Adrenal gland (tissue), 5 donors: ENCODE data around the gene MS4A6E.

ENCODE experiments used
- CTCF ChIP-seq, 6 experiments: fragments of 450-650 bp in 4 of 6; fragments of 200-600 bp in 2 of 6; sonication (generic) in 1 of 6; IDR thresholded peaks; 1 replicate in 5 of 6; 2 replicates in 1 of 6; pipeline versions ENCODE4 v1.5.1 to v1.8.0; 2016 to 2021; ENCODE audit warnings: antibody characterized with exemption in 6 of 6, mild to moderate bottlenecking in 2 of 6, moderate library complexity in 1 of 6
- POLR2A ChIP-seq, 2 donors: fragments of 450-650 bp; IDR thresholded peaks; one replicate each; pipeline ENCODE4 v1.6.1; 2017; ENCODE audit warnings: antibody characterized with exemption in 2 of 2, mild to moderate bottlenecking in 2 of 2, moderate library complexity in 1 of 2
- donor health status: DM: no; HTN: no; CAD: no.

GRCh38 chr11:60328460-60328859 lies 1.4 kb downstream of the MS4A6E start:
- no peak for TF ChIP-seq CTCF (IDR thresholded peaks at IDR 0.05)
- TF ChIP-seq POLR2A (IDR thresholded peaks at IDR 0.05): no peak
